ENCODE measurements around the gene ZDHHC4.

Gene ZDHHC4

DNA sequence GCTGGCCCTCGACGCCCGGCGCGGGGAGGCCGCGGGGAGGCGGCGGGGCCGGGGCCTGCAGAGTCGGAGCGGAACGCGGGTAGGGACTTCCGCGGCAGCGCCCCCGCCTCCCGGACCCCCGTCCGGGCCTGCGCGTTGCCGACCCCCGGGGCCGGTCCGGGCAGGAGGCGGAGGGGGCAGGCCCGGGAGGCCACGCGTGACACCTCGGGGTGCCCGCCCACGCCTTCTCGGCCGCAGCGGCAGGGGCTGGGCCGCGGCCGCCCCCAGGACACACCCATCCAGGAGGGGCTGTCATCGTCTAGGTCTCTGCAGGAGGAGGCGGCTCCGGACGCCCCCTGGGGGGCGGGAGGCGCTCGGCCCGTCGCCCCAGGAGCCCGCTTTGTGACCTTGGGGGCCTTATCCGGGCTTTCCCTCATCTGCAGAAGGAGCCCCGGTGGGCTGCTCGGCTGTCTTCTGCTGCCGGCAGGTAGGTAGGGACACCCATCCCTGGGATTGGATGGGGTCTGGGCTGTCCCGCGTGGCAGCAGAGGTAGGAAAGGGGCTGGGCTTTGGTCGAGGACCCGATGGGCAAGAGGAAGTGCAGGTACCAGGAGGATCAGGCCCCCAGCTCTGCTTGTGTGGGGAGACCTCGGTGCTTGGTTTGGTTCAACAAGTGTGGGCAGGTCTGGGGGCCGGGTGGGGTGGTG, 60.4 kb downstream of the ZDHHC4 start:
- DNase-seq: no peak
